Effector memory CD4-positive, alpha-beta T cell (primary cell): ENCODE measurements around the gene SPATA3.

Source experiments
- DNase-seq, 3 donors: peaks; one replicate each; pipeline ENCODE4 v3.0.0-alpha.2; 2020
- H3K27ac ChIP-seq: 2 replicates; pipeline ENCODE4 v1.7.0; 2013; ENCODE audit warnings: mild to moderate bottlenecking, low read length, moderate library complexity; ENCODE audit not compliant: insufficient read depth, poor library complexity, severe bottlenecking
- H3K27me3 ChIP-seq: replicated peaks from 2 replicates; pipeline ENCODE4 v1.7.0; 2013; ENCODE audit warnings: mild to moderate bottlenecking, low read length; ENCODE audit not compliant: insufficient read depth, control insufficient read depth, poor library complexity, severe bottlenecking
- H3K36me3 ChIP-seq: 2 replicates; pipeline ENCODE4 v1.7.0; 2013; ENCODE audit warnings: mild to moderate bottlenecking, low read length, moderate library complexity; ENCODE audit not compliant: control insufficient read depth, insufficient read depth
- H3K4me1 ChIP-seq: 2 replicates; pipeline ENCODE4 v1.7.0; 2013; ENCODE audit warnings: low read length, mild to moderate bottlenecking; ENCODE audit not compliant: control insufficient read depth, insufficient read depth, poor library complexity, severe bottlenecking
- H3K4me3 ChIP-seq: 2 replicates; pipeline ENCODE4 v1.7.0; 2013; ENCODE audit warnings: low read length, low read depth, mild to moderate bottlenecking; ENCODE audit not compliant: insufficient read depth, poor library complexity, severe bottlenecking
- H3K9me3 ChIP-seq: 2 replicates; pipeline ENCODE4 v1.7.0; 2013; ENCODE audit warnings: mild to moderate bottlenecking, low read length, moderate library complexity; ENCODE audit not compliant: control insufficient read depth

Gene SPATA3

GRCh38 chr2:231007286-231008098 lies 11.6 kb downstream of the SPATA3 start:
- H3K27ac ChIP-seq = no peak overlapping the region
- no peaks in the 10 kb centered on the region for H3K9me3 ChIP-seq
- no peak overlapping the region for H3K4me3 ChIP-seq
- no peak for DNase-seq
- H3K36me3 ChIP-seq = no peaks in the 10 kb centered on the region
- H3K27me3 ChIP-seq = no peaks in the 10 kb centered on the region
- H3K4me1 ChIP-seq = no peaks in the 10 kb centered on the region

- no peak overlapping the region for H3K27ac ChIP-seq
- no peak for DNase-seq
- H3K36me3 ChIP-seq = no peaks in the 10 kb centered on the region
These were observed 12.2 kb downstream of the SPATA3 start for GRCh38 chr2:231008131-231008530.

GRCh38 chr2:231009236-231009919 lies 13.5 kb downstream of the SPATA3 start:
- no peaks in the 10 kb centered on the region for H3K9me3 ChIP-seq
- no peak overlapping the region for H3K4me3 ChIP-seq
- H3K4me1 ChIP-seq = no peaks in the 10 kb centered on the region
- DNase-seq = no peak
- H3K27me3 ChIP-seq = no peaks in the 10 kb centered on the region
- no peak overlapping the region for H3K27ac ChIP-seq
- no peaks in the 10 kb centered on the region for H3K36me3 ChIP-seq

More at GRCh38 chr2:231008131-231008530, 12.2 kb downstream of the SPATA3 start:
- Histone ChIP-seq H3K27me3 (no peaks in the 10 kb centered on the region), H3K9me3 (no peaks in the 10 kb centered on the region), H3K4me3 (no peak overlapping the region), H3K4me1 (no peaks in the 10 kb centered on the region)

DNA sequence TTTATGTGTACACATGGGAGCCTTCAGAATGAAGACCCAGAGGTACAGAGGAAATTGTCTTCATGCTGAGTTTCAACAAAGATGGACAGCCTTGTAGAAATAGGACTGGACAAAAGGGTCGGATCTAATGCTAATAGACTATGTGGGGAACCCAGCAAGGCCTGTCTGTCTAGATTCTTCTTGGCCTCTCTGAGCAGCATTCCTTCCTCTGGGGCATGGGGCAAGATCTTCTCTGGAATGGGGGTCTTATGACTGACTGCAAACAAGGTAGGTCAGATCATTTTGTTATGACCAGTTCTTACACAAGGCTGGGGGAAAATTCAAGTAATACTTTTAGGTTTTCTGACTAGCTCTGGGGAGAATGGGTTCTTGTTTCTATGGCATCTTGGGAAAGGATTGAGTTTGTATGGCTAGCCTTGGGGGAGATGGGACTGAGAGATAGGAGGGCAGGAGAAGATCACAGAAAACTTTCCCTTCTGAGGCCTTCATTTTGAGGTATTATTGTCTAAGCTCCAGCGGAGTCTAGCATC lies 14.3 kb downstream of the SPATA3 start:
- H3K27me3 ChIP-seq = no peaks in the 10 kb centered on the region
- H3K4me1 ChIP-seq = no peaks in the 10 kb centered on the region
- DNase-seq = no peak
- no peaks in the 10 kb centered on the region for H3K36me3 ChIP-seq
- H3K27ac ChIP-seq = no peak overlapping the region
- H3K4me3 ChIP-seq = no peak overlapping the region
- no peaks in the 10 kb centered on the region for H3K9me3 ChIP-seq

DNA sequence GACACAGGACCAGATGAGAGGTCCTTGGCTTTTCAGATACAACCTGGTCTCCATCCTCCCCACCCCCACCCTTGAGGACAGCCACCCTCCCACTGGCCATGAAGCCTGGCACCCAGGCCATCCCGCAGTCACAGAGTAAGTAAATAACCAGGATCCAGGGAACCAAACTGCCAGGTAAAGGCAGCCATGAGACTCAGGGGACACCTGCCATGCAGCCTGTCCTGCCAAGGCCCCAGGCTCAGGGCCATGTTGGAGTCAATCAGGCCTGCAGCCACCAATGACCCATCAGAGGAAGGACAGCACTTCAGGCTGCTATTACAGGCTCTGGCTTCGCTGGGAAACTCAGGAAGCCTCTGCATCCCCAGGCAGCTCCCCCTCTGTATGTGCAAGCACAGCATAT lies 15.6 kb downstream of the SPATA3 start:
- no peak for DNase-seq
- no peaks in the 10 kb centered on the region for H3K4me1 ChIP-seq
- H3K27me3 ChIP-seq = no peaks in the 10 kb centered on the region
- H3K27ac ChIP-seq = no peak overlapping the region
- H3K9me3 ChIP-seq = no peaks in the 10 kb centered on the region
- no peaks in the 10 kb centered on the region for H3K36me3 ChIP-seq
- H3K4me3 ChIP-seq = no peak overlapping the region

DNA sequence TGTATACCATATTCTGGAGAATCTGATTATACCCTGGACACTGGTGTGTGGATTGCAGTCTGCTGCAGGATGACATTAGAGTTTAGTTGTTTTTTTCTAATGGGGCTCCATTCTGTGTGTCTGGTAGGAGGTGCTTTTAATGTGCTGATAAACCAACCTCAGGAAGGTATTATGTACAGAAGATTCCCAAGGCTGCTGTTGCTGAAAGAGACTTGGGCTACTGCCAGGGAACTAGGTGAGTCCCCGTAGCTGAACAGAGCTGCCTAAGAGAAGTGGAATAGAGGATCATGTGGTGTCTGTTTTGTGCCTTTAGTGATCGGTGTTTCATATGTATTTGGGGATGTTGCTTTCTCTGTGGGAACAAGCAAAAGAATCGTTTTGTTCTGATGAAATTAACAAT lies 16.5 kb downstream of the SPATA3 start:
- Histone ChIP-seq H3K27ac (no peak overlapping the region), H3K27me3 (no peaks in the 10 kb centered on the region), H3K4me1 (no peaks in the 10 kb centered on the region), H3K9me3 (no peaks in the 10 kb centered on the region), H3K36me3 (no peaks in the 10 kb centered on the region), H3K4me3 (no peak overlapping the region)
- no peak for DNase-seq

GRCh38 chr2:231013820-231014219 lies 17.9 kb downstream of the SPATA3 start:
- no peaks in the 10 kb centered on the region for H3K9me3 ChIP-seq
- no peak overlapping the region for H3K4me3 ChIP-seq
- H3K27me3 ChIP-seq = no peaks in the 10 kb centered on the region
- no peaks in the 10 kb centered on the region for H3K36me3 ChIP-seq
- no peak for DNase-seq
- H3K27ac ChIP-seq = no peak overlapping the region
- no peaks in the 10 kb centered on the region for H3K4me1 ChIP-seq

DNA sequence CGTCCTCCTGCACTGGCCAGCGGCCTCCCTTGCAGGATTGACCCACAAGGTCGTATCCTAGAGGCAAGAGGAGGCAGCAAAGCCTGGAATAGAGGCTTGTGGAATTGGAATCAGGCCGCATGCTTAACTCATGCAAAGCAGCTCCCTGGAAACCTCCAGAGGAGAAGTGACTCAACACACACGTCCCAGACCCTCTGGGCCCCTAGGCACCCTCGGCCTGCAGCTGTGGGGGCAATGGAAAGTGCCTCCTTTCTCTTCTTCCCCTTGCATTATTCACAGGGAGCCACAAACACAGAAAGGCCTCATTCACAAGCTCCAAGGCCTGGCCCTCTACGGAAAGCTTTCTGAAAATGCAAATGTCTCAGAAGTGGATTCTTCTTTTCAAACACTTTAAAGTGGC lies 19.6 kb downstream of the SPATA3 start:
- H3K4me1 ChIP-seq = no peaks in the 10 kb centered on the region
- no peak overlapping the region for H3K4me3 ChIP-seq
- H3K9me3 ChIP-seq = no peaks in the 10 kb centered on the region
- no peaks in the 10 kb centered on the region for H3K36me3 ChIP-seq
- no peak overlapping the region for H3K27ac ChIP-seq
- no peak for DNase-seq
- H3K27me3 ChIP-seq = no peaks in the 10 kb centered on the region

GRCh38 chr2:231015926-231016325 lies 20.0 kb downstream of the SPATA3 start:
- no peak for DNase-seq
- no peak overlapping the region for H3K27ac ChIP-seq

DNA sequence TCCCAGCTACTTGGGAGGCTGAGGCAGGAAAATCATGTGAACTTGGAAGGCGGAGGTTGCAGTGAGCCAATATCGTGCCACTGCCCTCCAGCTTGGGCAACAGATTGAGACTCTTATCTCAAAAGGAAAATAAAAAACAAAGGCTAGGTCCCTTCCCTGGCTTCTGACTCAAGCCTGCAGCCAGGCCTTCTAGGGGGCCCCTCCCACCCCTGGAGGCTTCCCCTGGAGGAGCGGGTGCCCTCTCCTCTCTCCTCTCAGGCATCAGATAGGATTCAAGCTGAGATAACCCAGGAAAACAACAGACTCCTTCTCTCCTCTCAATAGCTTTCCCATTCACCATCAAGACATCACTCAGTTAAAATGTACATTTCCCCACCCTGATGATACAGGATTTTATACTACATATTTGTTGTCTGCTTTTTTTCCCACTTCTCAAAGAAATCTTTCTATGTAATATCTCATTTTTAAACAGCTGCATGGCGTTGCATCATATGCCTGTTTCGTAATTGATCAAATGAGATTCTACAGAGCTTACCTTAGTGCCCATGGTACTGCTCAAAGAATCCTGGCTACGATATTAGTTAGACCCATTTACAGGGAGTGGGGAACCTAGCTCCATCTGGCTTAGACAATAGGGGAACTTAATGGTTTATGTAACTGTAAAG lies 20.8 kb downstream of the SPATA3 start:
- no peaks in the 10 kb centered on the region for H3K27me3 ChIP-seq
- H3K27ac ChIP-seq = no peak overlapping the region
- H3K9me3 ChIP-seq = no peaks in the 10 kb centered on the region
- no peaks in the 10 kb centered on the region for H3K36me3 ChIP-seq
- H3K4me3 ChIP-seq = no peak overlapping the region
- DNase-seq = no peak
- no peaks in the 10 kb centered on the region for H3K4me1 ChIP-seq

More at GRCh38 chr2:231015926-231016325, 20.0 kb downstream of the SPATA3 start:
- Histone ChIP-seq H3K36me3 (no peaks in the 10 kb centered on the region), H3K4me3 (no peak overlapping the region), H3K9me3 (no peaks in the 10 kb centered on the region), H3K4me1 (no peaks in the 10 kb centered on the region), H3K27me3 (no peaks in the 10 kb centered on the region)
